PFSK-1 (cell line): ENCODE measurements around the gene CEBPG. TPM values are rescaled to one million over a fixed set of nuclear protein-coding genes. Genes with fewer than 3 reads are reported as not detected.
A peak's percentile ranks its signal among the peaks of the same experiment; 100 is the strongest.

Source experiments
- FOXP2 ChIP-seq: optimal IDR thresholded peaks from 2 replicates; pipeline ENCODE3; 2011; ENCODE audit warnings: borderline replicate concordance, control low read depth, inconsistent platforms; ENCODE audit not compliant: insufficient read depth; ENCODE audit errors: extremely low read length, extremely low read depth
- POLR2AphosphoS5 ChIP-seq: IDR thresholded peaks from 2 replicates; pipeline ENCODE4 v1.6.1; 2012; ENCODE audit warnings: low read depth, mild to moderate bottlenecking, control low read depth, low read length, moderate library complexity
- SIN3A ChIP-seq: IDR thresholded peaks from 2 replicates; pipeline ENCODE4 v1.6.1; 2012; ENCODE audit warnings: mild to moderate bottlenecking, low read length, moderate library complexity, borderline replicate concordance; ENCODE audit not compliant: insufficient read depth
- TAF1 ChIP-seq: IDR thresholded peaks from 2 replicates; pipeline ENCODE4 v1.6.1; 2012; ENCODE audit warnings: low read length, control low read depth, borderline replicate concordance; ENCODE audit not compliant: insufficient read depth
- polyA plus RNA-seq: library from polyadenylated mRNA; unstranded; fragments of >200 nt; gene quantifications from one replicate; pipeline ENCODE4 v1.2.1, GENCODE V29; 2012; ENCODE audit warnings: low read depth, missing spikeins; ENCODE audit not compliant: insufficient read length
- TF ChIP-seq, protein P1 (sequence below), 2 experiments: IDR thresholded peaks; 2 replicates each; pipeline versions ENCODE4 v1.6.1 to v1.8.0; 2011 to 2012; ENCODE audit warnings: low read depth in 2 of 2, low read length in 2 of 2, control low read depth in 1 of 2, inconsistent platforms in 1 of 2, mild to moderate bottlenecking in 1 of 2, moderate library complexity in 1 of 2; ENCODE audit not compliant: insufficient read depth in 1 of 2

CEBPG gene
- polyA plus RNA-seq = 32.8 TPM

DNA sequence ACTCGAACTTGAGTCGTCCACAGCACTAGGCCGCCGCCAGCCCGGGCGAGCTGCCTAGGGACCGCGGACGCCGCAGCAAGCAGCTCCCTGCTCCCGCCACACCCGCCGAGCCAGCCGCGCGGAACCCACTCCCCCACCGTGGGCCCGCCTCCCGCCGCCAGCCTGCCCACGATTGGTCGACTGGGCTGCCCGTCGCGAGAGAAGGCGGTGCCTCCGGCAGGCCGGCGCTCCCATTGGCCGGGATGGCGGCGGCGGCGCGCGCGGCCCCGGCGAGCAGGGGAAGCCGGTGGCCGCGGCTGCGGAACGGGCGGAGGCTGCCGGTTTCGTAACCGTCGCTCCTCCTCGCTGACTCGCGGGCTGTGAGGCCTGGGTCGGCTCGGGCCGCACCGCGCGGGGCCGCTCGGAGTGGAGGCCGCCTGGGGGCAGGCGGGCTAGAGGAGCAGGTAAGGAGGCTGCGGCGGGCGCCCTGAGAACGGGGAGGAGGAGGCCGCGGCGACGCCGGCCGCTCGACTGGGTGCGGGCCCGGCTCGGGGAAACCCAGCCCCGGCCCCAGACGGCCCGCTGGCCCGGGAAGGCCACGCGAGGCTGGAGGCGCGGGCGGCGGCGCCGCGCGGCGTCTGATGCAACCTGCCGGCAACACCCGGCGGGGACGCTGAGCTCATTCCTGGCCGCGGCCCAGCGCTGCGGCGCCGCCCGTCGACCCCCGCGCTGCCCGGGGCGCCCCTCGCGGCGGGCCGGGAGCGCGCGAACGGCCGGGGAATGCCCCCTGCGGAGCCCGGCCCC is at the start of gene CEBPG:
Gene CEBPG, plus strand, starts transcription at position 257 of the 783 bp plus-strand sequence. CDS start 5,531 bp downstream, outside the sequence.
- TF ChIP-seq, protein P1, sequence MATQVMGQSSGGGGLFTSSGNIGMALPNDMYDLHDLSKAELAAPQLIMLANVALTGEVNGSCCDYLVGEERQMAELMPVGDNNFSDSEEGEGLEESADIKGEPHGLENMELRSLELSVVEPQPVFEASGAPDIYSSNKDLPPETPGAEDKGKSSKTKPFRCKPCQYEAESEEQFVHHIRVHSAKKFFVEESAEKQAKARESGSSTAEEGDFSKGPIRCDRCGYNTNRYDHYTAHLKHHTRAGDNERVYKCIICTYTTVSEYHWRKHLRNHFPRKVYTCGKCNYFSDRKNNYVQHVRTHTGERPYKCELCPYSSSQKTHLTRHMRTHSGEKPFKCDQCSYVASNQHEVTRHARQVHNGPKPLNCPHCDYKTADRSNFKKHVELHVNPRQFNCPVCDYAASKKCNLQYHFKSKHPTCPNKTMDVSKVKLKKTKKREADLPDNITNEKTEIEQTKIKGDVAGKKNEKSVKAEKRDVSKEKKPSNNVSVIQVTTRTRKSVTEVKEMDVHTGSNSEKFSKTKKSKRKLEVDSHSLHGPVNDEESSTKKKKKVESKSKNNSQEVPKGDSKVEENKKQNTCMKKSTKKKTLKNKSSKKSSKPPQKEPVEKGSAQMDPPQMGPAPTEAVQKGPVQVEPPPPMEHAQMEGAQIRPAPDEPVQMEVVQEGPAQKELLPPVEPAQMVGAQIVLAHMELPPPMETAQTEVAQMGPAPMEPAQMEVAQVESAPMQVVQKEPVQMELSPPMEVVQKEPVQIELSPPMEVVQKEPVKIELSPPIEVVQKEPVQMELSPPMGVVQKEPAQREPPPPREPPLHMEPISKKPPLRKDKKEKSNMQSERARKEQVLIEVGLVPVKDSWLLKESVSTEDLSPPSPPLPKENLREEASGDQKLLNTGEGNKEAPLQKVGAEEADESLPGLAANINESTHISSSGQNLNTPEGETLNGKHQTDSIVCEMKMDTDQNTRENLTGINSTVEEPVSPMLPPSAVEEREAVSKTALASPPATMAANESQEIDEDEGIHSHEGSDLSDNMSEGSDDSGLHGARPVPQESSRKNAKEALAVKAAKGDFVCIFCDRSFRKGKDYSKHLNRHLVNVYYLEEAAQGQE (IDR thresholded peaks at IDR 0.05; ENCODE audit: insufficient read depth in 1 of 2, low read depth in 2 of 2, low read length in 2 of 2) = no peak
- TF ChIP-seq POLR2AphosphoS5 (peak; percentile 57), FOXP2 (peak; percentile 52), TAF1 (peak; percentile 64; the same call in 1 of the 2 replicates)

DNA sequence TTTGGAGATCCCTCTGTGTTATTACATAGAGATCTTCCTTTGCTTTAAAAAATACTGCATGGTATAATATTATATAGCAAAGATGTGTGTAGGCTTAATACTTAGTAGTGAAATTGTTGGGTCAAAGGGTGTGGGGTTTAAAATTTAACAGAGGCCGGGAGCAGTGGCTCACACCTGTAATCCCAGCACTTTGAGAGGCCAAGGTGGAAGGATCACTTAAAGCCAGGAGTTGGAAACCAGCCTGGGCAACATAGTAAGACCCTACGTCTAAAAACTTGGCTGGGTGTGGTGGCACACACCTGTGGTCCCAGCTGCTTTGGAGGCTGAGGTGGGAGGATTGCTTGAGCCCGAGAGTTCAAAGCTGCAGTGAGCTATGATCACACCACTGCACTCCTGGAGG is 48.9 kb upstream of the CEBPG start:
- no peak for TF ChIP-seq FOXP2
- TF ChIP-seq POLR2AphosphoS5 = no peak
- no peak for TF ChIP-seq TAF1
- TF ChIP-seq SIN3A = no peak
- TF ChIP-seq, protein P1 (IDR thresholded peaks at IDR 0.05; ENCODE audit: insufficient read depth in 1 of 2, low read depth in 2 of 2, low read length in 2 of 2) = no peak

DNA sequence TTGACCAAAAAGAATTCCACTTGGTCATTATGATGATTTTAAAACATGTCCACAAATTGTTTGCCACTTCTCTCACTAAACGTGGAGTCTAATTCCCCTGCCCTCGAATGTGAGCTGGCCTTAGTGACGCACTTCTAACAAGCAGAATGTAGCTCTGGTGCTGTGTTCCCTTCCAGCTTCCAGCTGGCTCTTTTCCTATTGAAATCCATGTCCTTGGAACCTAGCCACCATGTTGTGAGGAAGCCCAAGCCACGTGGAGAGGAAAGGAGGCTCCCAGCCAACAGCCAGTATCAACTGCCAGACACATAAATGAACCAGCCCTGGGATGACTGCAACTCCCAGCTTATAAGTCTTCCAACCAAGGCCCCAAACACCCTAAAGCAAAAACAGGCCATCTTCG is 47.6 kb upstream of the CEBPG start:
- TF ChIP-seq POLR2AphosphoS5 (no peak), FOXP2 (no peak), TAF1 (no peak), SIN3A (no peak)
- TF ChIP-seq, protein P1 (IDR thresholded peaks at IDR 0.05; ENCODE audit: insufficient read depth in 1 of 2, low read depth in 2 of 2, low read length in 2 of 2) = no peak

DNA sequence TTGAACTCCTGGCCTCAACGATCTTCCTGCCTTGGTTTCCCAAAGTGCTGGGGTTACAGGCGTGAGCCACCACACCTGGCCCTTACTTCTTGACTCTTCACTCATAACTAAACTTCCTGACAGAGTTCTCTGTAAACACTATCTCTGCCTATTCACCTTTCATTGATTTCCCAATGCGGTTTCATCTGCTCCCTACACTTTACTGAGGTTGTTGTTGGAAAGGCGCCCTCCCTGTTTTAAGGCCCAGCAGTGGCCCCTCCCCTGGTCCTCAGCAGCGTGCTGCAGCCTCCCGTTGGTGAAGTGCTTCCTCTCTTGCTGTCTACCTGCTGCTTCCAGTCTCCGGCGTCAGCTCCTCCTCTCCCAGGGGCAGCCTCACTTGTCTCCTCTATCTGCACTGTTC is 44.4 kb upstream of the CEBPG start:
- TF ChIP-seq TAF1 = no peak
- no peak for TF ChIP-seq FOXP2

DNA sequence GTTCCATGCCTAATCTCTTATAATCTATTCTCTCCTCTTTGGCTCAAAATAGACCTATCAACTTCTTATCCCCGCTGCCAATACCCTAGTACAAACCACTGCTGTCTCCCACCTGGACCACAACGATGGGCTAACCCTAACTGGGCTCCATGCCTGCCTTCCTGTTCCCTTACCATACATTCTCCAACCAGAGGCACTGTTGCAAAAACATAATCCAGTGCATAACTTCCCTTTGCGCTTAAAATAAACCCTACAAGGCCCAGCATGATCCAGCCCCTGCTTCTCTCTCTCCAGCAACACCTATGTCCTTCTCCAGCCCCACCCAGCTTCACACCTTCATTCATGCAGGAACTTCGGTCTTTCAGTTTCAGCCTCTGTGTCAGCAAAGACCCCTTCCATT is 43.8 kb upstream of the CEBPG start:
- no peak for TF ChIP-seq FOXP2
- TF ChIP-seq, protein P1 (IDR thresholded peaks at IDR 0.05; ENCODE audit: insufficient read depth in 1 of 2, low read depth in 2 of 2, low read length in 2 of 2) = no peak
